Upper lobe of right lung (tissue), 1 donor: ENCODE measurements around the gene CEP112. TPM values are rescaled to one million over a fixed set of nuclear protein-coding genes. Genes with fewer than 3 reads are reported as not detected.

Source experiments
- ATAC-seq: fragments of 200-7000 bp; cut with Tn5 transposase; one replicate; pipeline ENCODE4 v1.9.1; 2020; ENCODE audit warnings: mild to moderate bottlenecking, moderate library complexity
- DNase-seq: peaks from one replicate; pipeline ENCODE4 v3.0.0-alpha.2; 2020
- H3K27ac ChIP-seq: fragments of 200-600 bp; one replicate; pipeline ENCODE4 v1.8.0; 2022
- H3K27me3 ChIP-seq: fragments of 200-600 bp; one replicate; pipeline ENCODE4 v1.8.0; 2022; ENCODE audit warnings: mild to moderate bottlenecking
- H3K36me3 ChIP-seq: fragments of 200-600 bp; one replicate; pipeline ENCODE4 v1.8.0; 2022
- H3K4me1 ChIP-seq: fragments of 200-600 bp; one replicate; pipeline ENCODE4 v1.8.0; 2022
- H3K4me3 ChIP-seq: fragments of 200-600 bp; one replicate; pipeline ENCODE4 v1.8.0; 2022; ENCODE audit warnings: mild to moderate bottlenecking
- H3K9me3 ChIP-seq: fragments of 200-600 bp; one replicate; pipeline ENCODE4 v1.8.0; 2022
- CTCF ChIP-seq: fragments of 200-600 bp; IDR thresholded peaks from one replicate; pipeline ENCODE4 v1.8.0; 2022; ENCODE audit warnings: antibody characterized with exemption
- intact Hi-C: fragments of 100-400 bp; cut with DNase I; formaldehyde crosslinking; loops from one replicate; pipeline ENCODE4 v1.11.0; 2022
- total RNA-seq: library from RNA; stranded (reverse); fragmentation: NEBNext Ultra II Directional; extraction: Animal tissue kit (Norgen Biotek cat#: 25700); gene quantifications from one replicate; pipeline ENCODE4 v1.2.1, GENCODE V29; 2021
- donor health status: DM: no; HTN: yes; CAD: no; lungs with severe emphysema.

Gene CEP112
- total RNA-seq, 1 donor from 2014 or later, result 32.9 TPM

- no peaks in the 10 kb centered on the region for H3K27me3 ChIP-seq
- no peak for TF ChIP-seq CTCF
- no peaks in the 10 kb centered on the region for H3K4me1 ChIP-seq
- no peak overlapping the region for H3K27ac ChIP-seq
- no peaks in the 10 kb centered on the region for H3K9me3 ChIP-seq
- no peaks in the 10 kb centered on the region for H3K36me3 ChIP-seq
- no peak for DNase-seq
- no peak overlapping the region for H3K4me3 ChIP-seq
- intact Hi-C loops, result no loop called here
- ATAC-seq, result no peak
Observed at GRCh38 chr17:66227212-66228045, 35.5 kb upstream of the CEP112 start.

- DNase-seq, result no peak
- Histone ChIP-seq H3K4me1 (no peaks in the 10 kb centered on the region), H3K27ac (no peak overlapping the region), H3K9me3 (no peaks in the 10 kb centered on the region), H3K4me3 (no peak overlapping the region), H3K36me3 (no peaks in the 10 kb centered on the region), H3K27me3 (no peaks in the 10 kb centered on the region)
- TF ChIP-seq CTCF, result no peak
- intact Hi-C loops, result no loop called here
- ATAC-seq, result no peak
Observed at GRCh38 chr17:66222798-66223350, 30.9 kb upstream of the CEP112 start.

- no peaks in the 10 kb centered on the region for H3K9me3 ChIP-seq
- no peaks in the 10 kb centered on the region for H3K36me3 ChIP-seq
- H3K4me1 ChIP-seq, result no peaks in the 10 kb centered on the region
- TF ChIP-seq CTCF, result no peak
- H3K27me3 ChIP-seq, result no peaks in the 10 kb centered on the region
- no peak for DNase-seq
- intact Hi-C loops, result no loop called here
- no peak overlapping the region for H3K4me3 ChIP-seq
- no peak overlapping the region for H3K27ac ChIP-seq
- no peak for ATAC-seq
Observed at GRCh38 chr17:66221755-66222530, 30.0 kb upstream of the CEP112 start.

- Histone ChIP-seq H3K9me3 (no peaks in the 10 kb centered on the region), H3K4me3 (no peak overlapping the region), H3K4me1 (no peaks in the 10 kb centered on the region), H3K36me3 (no peaks in the 10 kb centered on the region), H3K27me3 (no peaks in the 10 kb centered on the region), H3K27ac (no peak overlapping the region)
- ATAC-seq (no peak), DNase-seq (no peak)
- no peak for TF ChIP-seq CTCF
- intact Hi-C loops, result no loop called here
Observed at GRCh38 chr17:66221343-66221742, 29.4 kb upstream of the CEP112 start.

- H3K4me3 ChIP-seq, result no peak overlapping the region
- DNase-seq (no peak), ATAC-seq (no peak)
- TF ChIP-seq CTCF, result no peak
- H3K27ac ChIP-seq, result no peak overlapping the region
- no peaks in the 10 kb centered on the region for H3K4me1 ChIP-seq
- no peaks in the 10 kb centered on the region for H3K9me3 ChIP-seq
- no peaks in the 10 kb centered on the region for H3K36me3 ChIP-seq
- no peaks in the 10 kb centered on the region for H3K27me3 ChIP-seq
- intact Hi-C loops, result no loop called here
Observed at GRCh38 chr17:66220079-66220835, 28.3 kb upstream of the CEP112 start.
